GM04503 (cell line): ENCODE data around the gene NPIPB13.
"Not testable (repeated sequence)": the region's sequence is repeated elsewhere in the genome, so short reads cannot be mapped to it uniquely, and the experiment has no call there.

Experiments
- DNase-seq: peaks from one replicate; pipeline ENCODE4 v3.0.0-alpha.2; 2012; ENCODE audit warnings: low read depth

NPIPB13 gene

DNA sequence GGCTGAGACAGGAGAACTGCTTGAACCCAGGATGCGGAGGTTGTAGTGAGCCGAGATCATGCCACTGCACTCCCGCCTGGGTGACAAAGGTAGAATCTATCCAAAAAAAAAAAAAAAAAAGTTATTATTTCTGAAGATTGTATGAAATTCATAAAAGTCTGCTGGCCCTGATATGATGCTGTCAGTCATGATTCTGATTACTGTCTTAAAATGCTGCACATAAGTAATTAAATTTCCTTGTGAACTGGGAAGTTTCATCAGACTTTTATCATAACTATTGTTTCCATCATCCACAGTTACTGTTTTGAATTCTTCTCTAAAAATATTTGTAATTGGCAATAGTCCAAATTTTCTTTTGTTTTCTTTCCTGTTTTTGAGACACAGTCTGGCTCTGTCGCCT lies at the start of gene NPIPB13:
Gene NPIPB13, minus strand, starts transcription at position 101 of the 400 bp plus-strand sequence. CDS start 2,906 bp downstream, outside the sequence.
- DNase-seq, result not testable (repeated sequence)

GRCh38 chr16:30282357-30282756 lies 34.1 kb upstream of the NPIPB13 start:
- not testable (repeated sequence) for DNase-seq

- not testable (repeated sequence) for DNase-seq
Observed at GRCh38 chr16:30278523-30278922, 30.2 kb upstream of the NPIPB13 start.

GRCh38 chr16:30217082-30217481 lies 31.2 kb downstream of the NPIPB13 start:
- DNase-seq, result not testable (repeated sequence)

DNA sequence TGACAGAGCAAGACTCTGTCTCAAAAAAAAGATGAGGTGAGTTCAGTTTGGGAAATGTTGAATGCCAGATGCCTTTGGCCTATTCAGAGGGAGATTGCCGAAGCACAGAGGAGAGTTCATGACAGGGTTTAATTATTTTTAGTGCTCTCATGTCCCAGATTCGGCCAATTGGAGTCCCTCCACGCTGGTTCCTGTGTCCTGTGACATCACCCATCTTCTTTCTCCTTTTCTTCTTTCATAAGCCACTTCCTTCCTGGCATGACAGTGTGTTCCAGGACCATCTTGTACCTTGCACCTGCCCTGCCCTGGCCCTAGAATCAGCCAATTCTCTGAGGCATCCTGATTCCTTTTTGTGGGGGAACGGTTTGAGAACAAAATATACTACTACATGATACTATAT lies 36.9 kb downstream of the NPIPB13 start:
- DNase-seq, result not testable (repeated sequence)

GRCh38 chr16:30209032-30209431 lies 39.2 kb downstream of the NPIPB13 start:
- DNase-seq, result not testable (repeated sequence)

DNA sequence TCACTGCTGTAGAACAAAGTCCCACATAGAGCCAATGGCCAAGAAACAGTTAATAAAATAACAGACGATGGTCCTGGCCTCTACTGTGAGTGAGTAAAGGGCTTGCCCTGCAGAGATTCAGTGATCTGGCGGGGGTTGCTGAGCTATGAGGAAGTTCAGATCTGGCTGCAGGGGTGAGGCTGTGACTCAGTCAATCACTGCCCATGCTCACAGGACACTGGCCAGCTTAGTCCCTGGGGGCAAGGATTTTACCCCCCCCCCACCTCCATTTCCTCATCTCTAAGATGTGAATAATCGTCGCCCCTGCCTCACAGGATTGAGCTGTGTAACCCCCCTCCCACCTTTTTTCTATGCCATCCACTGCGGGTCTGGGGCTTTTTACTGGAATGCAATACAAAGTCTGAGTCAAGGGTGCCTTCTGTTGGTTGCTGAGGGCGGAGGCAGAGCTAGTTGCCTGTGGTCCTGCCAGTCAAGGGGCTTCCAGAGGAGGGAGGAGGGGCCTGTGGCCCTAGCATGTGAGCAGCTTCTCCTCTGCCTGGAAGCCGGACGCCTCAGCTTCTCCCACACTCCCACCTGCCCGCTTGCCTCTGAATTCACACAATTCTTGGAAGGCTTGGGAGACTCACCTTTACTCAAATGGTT lies 41.1 kb downstream of the NPIPB13 start:
- not testable (repeated sequence) for DNase-seq

DNA sequence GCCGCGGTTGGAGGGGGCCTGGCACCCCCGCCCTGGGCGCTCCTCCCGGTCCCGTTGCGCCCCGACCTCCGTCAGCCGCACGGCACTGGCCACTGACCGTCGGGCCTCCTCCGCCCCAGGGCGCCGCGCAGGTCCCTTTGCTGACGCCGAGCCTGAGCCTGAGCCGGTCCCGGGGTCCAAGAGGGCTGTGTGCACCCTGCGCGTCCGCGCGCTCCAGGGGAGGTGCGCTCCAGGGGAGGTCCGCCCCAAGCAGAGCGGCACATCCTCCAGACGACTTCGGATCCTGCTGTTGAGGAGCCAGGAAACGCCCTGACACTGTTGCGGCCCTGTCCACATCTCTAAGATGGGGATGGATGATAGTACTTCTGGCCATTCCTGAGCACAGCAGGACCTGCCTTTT lies 42.0 kb downstream of the NPIPB13 start:
- not testable (repeated sequence) for DNase-seq

- DNase-seq, result not testable (repeated sequence)
Observed at GRCh38 chr16:30205541-30206236, 42.6 kb downstream of the NPIPB13 start.

GRCh38 chr16:30199608-30200343 lies 48.5 kb downstream of the NPIPB13 start:
- not testable (repeated sequence) for DNase-seq

- DNase-seq, result not testable (repeated sequence)
Observed at GRCh38 chr16:30199049-30199448, 49.2 kb downstream of the NPIPB13 start, which contains the start of gene SULT1A3. Gene SULT1A3 (plus strand): TSS chr16:30199255. CDS start chr16:30200729, 1,474 bp downstream.
